RKO (cell line): ENCODE measurements around the gene OSCP1.
"Not testable (repeated sequence)": the region's sequence is repeated elsewhere in the genome, so short reads cannot be mapped to it uniquely, and the experiment has no call there.

Experiments used
- DNase-seq: peaks from one replicate; pipeline ENCODE4 v3.0.0-alpha.2; 2016; ENCODE audit warnings: low spot score

OSCP1 gene, protein sequence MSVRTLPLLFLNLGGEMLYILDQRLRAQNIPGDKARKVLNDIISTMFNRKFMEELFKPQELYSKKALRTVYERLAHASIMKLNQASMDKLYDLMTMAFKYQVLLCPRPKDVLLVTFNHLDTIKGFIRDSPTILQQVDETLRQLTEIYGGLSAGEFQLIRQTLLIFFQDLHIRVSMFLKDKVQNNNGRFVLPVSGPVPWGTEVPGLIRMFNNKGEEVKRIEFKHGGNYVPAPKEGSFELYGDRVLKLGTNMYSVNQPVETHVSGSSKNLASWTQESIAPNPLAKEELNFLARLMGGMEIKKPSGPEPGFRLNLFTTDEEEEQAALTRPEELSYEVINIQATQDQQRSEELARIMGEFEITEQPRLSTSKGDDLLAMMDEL

GRCh38 chr1:36450270-36450918 is at the start of gene OSCP1:
OSCP1 (minus strand) TSS chr1:36450451; CDS start chr1:36450369, 82 bp downstream.
- peak; percentile 97 for DNase-seq

DNA sequence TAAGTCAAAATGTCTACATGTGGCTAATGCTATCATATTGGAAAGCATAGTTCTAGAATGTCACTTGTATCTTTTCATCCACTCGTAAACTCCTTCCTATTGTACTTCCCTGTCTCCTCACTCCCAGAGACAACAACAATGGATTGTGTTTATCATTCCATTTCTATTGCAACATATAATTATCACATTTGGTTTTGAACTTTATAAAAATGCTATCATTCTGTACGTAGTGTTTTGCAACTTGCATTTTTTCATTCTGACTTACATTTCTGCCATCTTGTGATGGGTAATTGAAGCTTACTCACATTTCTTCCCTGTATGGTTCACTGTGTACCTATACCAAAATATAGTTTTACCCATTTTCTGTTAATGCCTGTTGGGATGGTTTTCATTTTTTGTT is 47.0 kb upstream of the OSCP1 start:
- DNase-seq = no peak

- no peak for DNase-seq
These were observed 44.7 kb upstream of the OSCP1 start for GRCh38 chr1:36494971-36495370.

GRCh38 chr1:36493524-36493923 is 43.3 kb upstream of the OSCP1 start:
- DNase-seq = no peak

DNA sequence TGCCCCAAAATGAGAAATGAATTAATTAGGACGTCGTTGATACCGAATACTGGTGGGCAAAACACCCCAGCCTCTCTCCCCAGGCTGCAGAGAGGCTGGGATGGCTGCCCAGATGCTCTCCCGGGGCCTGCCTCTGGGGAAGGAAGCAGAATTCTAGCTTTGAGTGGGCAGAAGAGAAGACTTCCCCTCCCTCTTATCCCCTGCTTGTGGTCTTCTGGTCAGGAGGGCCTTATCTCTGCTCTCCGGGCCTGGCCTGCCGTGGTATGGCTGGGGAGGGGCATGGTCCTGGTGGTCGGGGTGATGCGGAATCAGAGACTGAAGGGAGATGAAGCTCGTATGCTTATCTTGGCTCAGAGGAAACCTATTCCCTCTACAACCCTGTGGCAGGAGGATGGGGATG is 42.2 kb upstream of the OSCP1 start:
- DNase-seq = no peak

GRCh38 chr1:36489258-36490051 is 39.2 kb upstream of the OSCP1 start:
- DNase-seq = not testable (repeated sequence)

GRCh38 chr1:36487906-36488305 is 37.7 kb upstream of the OSCP1 start:
- no peak for DNase-seq

DNA sequence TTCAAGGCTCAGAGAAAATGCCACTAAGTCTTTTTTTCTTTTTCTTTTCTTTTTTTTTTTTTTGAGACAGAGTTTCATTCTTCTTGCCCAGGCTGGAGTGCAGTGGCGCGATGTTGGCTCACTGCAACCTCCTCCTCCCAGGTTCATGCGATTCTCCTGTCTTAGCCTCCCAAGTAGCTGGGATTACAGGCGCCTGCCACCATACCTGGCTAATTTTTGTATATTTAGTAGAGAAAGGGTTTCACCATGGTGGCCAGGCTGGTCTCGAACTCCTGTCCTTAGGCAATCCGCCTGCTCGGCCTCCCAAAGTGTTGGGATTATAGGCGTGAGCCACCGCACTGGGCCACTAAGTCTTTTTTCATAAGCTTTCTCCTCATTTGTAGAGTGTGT is 37.1 kb upstream of the OSCP1 start:
- not testable (repeated sequence) for DNase-seq

GRCh38 chr1:36486439-36487335 is 36.4 kb upstream of the OSCP1 start:
- no peak for DNase-seq

DNA sequence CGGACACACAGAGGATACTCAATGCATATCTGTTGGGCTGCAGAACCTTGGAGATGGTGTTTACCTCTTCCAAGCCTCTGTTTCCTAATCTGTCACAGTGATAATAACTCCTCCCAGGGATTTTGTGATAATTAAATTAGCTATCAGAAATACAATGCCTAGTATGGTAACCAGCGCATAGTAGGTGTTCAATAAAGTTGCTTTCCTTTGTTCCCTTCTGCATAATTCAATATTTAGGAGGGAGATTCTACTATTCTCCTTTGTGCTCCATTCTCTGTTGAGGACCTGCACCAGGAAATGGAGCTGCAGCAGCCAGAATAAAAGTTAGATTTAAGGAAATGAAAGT is 35.8 kb upstream of the OSCP1 start:
- DNase-seq = no peak

DNA sequence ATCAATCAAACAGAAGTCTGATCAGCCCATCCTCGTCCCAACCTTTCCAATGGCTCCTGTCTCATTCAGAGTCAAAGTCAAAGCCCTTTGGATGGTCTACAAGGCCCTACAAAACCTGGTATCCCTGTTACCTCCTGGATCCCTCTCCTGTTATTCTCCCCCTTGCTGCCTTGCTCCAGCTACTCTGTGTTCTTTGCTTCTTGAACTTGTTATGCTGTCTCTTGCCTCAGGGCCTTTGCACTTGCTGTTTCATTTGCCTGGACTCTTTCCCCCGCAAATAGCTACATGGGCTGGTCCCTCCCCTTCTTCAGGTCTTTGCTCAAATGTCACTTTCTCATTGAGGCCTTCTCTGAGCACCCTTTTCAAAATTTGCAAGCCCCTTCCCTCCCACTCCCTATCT is 33.8 kb upstream of the OSCP1 start:
- no peak for DNase-seq

GRCh38 chr1:36482724-36483388 is 32.6 kb upstream of the OSCP1 start, which contains the start of gene CSF3R:
CSF3R (minus strand) TSS chr1:36482913; CDS start chr1:36479496, 3,417 bp downstream.
- no peak for DNase-seq

GRCh38 chr1:36481771-36482723 is 31.8 kb upstream of the OSCP1 start:
- no peak for DNase-seq

- DNase-seq = no peak
These were observed 30.8 kb upstream of the OSCP1 start for GRCh38 chr1:36481091-36481490.

DNA sequence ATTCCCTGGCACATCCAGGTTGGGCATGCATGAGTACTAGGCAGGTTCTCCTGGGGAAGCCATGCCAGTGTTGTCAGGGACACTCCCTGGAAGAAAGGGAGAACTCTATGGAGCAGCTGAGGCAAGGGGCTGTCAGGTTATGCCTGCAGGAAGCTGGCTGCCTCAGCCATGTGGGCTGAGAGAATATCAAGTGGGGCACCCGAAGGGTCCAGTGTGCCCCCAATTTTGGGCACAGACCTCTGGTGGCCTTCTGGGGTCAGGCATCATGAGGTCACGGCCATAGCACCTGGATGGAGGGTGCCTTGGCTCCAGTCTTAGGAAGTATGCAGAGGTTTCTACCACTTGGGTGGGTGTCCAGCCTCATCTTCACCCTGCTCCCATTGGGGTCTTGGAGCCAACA is 29.9 kb upstream of the OSCP1 start:
- DNase-seq = no peak

DNA sequence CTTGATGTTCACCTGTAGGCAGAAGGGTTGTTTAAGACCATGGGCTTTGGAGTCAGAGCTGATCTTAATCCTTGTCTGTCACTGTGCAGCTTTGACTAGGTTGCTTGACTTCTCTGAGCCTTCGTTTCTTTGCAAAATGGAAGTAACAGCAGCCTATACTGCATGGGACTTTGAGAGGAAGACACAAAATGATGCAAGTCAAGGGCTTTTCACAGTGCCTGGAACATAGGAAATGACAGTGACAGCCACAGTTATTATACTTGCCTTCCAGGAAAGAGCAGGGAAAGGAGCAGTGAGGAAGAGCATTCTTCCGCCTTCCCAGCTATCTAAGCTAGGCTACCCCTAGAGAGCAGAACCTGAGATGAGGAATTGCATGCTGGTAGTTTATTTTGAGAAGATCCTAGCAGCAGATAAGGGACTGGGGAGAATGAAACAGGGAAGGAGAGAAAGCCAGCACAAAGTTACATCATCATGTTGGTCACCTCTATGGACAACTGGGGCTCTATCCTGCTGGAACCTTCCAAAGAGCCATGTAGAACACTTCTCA is 29.3 kb upstream of the OSCP1 start:
- no peak for DNase-seq

DNA sequence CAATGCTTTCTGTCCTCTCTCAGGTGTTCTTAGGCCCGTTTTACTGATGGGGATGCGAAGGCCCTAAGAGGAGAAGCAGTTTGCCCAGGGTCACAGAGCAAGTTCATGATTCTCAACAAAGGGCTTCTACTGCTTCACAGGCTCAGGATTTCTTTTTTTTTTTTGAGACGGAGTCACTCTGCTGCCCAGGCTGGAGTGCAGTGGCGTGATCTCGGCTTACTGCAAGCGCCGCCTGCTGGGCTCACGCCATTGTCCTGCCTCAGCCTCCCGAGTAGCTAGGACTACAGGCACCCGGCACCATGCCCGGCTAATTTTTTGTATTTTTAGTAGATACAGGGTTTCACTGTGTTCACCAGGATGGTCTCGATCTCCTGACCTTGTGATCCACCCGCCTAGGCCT is 27.4 kb upstream of the OSCP1 start:
- not testable (repeated sequence) for DNase-seq

DNA sequence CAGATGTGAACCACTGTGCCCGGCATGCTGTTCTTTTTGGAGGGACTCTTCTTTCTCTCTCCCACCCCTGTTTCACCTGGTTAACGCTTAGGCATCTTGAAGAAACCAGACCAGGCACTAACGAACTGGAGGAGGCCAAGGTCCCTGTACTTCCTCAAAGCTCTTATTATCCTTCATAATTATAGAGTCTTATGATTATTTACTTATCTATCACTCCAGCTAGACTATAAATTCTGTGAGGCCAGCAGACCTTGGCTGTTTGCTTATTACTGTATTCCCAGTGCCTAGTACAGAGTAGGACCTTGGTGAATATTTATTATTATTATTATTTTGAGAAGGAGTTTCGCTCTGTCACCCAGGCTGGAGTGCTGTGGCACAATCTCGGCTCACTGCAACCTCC is 26.7 kb upstream of the OSCP1 start:
- no peak for DNase-seq

GRCh38 chr1:36475910-36476604 is 25.8 kb upstream of the OSCP1 start:
- no peak for DNase-seq
